CD14-positive monocyte (primary cell): ENCODE results near the gene OSBPL8. TPM values are rescaled to one million over a fixed set of nuclear protein-coding genes. Genes with fewer than 3 reads are reported as not detected.
A peak's percentile ranks its signal among the peaks of the same experiment; 100 is the strongest.

Experiments used
- DNase-seq, 3 donors: peaks; one replicate each; pipeline ENCODE4 v3.0.0-alpha.2; 2011 to 2022
- H2AFZ ChIP-seq: 2 replicates; pipeline ENCODE4 v1.6.0; 2012; ENCODE audit warnings: mild to moderate bottlenecking, low read depth, low read length, inconsistent platforms; ENCODE audit not compliant: insufficient read depth, poor library complexity, severe bottlenecking
- H3K27ac ChIP-seq, 2 donors: 1 replicate in 1 of 2; 2 replicates in 1 of 2; pipeline ENCODE4 v1.5.1; 2012 to 2013; ENCODE audit warnings: low read length in 2 of 2, control low read depth in 1 of 2, inconsistent platforms in 1 of 2, low read depth in 1 of 2, mild to moderate bottlenecking in 1 of 2
- H3K27me3 ChIP-seq, 2 donors: one replicate each; pipeline versions ENCODE4 v1.6.0 to v1.6.1; 2011 to 2013; ENCODE audit warnings: low read length in 2 of 2; ENCODE audit not compliant: control insufficient read depth in 2 of 2, insufficient read depth in 2 of 2
- H3K36me3 ChIP-seq, 2 donors: replicated peaks in 1 of 2; 1 replicate in 1 of 2; 2 replicates in 1 of 2; pipeline versions ENCODE4 v1.5.1 to v1.6.1; 2012 to 2013; ENCODE audit warnings: low read length in 2 of 2, control low read depth in 1 of 2, inconsistent platforms in 1 of 2, mild to moderate bottlenecking in 1 of 2; ENCODE audit not compliant: insufficient read depth in 2 of 2, control insufficient read depth in 1 of 2
- H3K4me1 ChIP-seq, 2 donors: 1 replicate in 1 of 2; 2 replicates in 1 of 2; pipeline versions ENCODE4 v1.5.1 to v1.6.1; 2012 to 2013; ENCODE audit warnings: low read length in 2 of 2, control low read depth in 1 of 2, inconsistent platforms in 1 of 2, mild to moderate bottlenecking in 1 of 2, moderate library complexity in 1 of 2; ENCODE audit not compliant: insufficient read depth in 2 of 2, control insufficient read depth in 1 of 2
- H3K4me2 ChIP-seq: replicated peaks from 2 replicates; pipeline ENCODE3; 2012; ENCODE audit warnings: low read length, moderate library complexity, mild to moderate bottlenecking; ENCODE audit not compliant: poor library complexity, severe bottlenecking; ENCODE audit errors: extremely low read depth
- H3K4me3 ChIP-seq, 3 experiments: fragments of 200-600 bp in 1 of 3; sonication (generic) in 1 of 3; replicated peaks in 1 of 3; 1 replicate in 2 of 3; 2 replicates in 1 of 3; pipeline ENCODE4 v1.5.1; 2011 to 2013; ENCODE audit warnings: low read length in 3 of 3, mild to moderate bottlenecking in 3 of 3, control low read depth in 2 of 3, low read depth in 2 of 3, inconsistent platforms in 1 of 3, moderate library complexity in 1 of 3
- H3K79me2 ChIP-seq: 2 replicates; pipeline ENCODE4 v1.6.0; 2012; ENCODE audit warnings: mild to moderate bottlenecking, control low read depth, inconsistent platforms, low read length, moderate library complexity; ENCODE audit not compliant: insufficient read depth
- H3K9ac ChIP-seq: 2 replicates; pipeline ENCODE4 v1.6.0; 2017; ENCODE audit warnings: low read length, mild to moderate bottlenecking; ENCODE audit not compliant: insufficient read depth, poor library complexity, severe bottlenecking
- H3K9me3 ChIP-seq, 2 donors: replicated peaks in 1 of 2; 1 replicate in 1 of 2; 2 replicates in 1 of 2; pipeline versions ENCODE4 v1.5.1 to v1.6.1; 2012 to 2013; ENCODE audit warnings: low read length in 2 of 2, control low read depth in 1 of 2; ENCODE audit not compliant: control insufficient read depth in 1 of 2, insufficient read depth in 1 of 2
- H4K20me1 ChIP-seq: 2 replicates; pipeline ENCODE4 v1.6.0; 2012; ENCODE audit warnings: mild to moderate bottlenecking, low read length, control low read depth, moderate library complexity; ENCODE audit not compliant: insufficient read depth
- H3K27ac Mint-ChIP-seq, 7 donors: one replicate each; pipeline ENCODE4 v1.8.0; 2020; ENCODE audit warnings: mild to moderate bottlenecking in 7 of 7, mixed read lengths in 7 of 7, moderate library complexity in 6 of 7, inconsistent platforms in 2 of 7
- H3K27me3 Mint-ChIP-seq, 3 donors: one replicate each; pipeline ENCODE4 v1.8.0; 2021 to 2022; ENCODE audit warnings: low read depth in 3 of 3, mild to moderate bottlenecking in 3 of 3, mixed read lengths in 3 of 3, moderate library complexity in 3 of 3, inconsistent platforms in 1 of 3
- H3K36me3 Mint-ChIP-seq, 2 donors: one replicate each; pipeline ENCODE4 v1.8.0; 2020; ENCODE audit warnings: mixed read lengths in 2 of 2, inconsistent platforms in 1 of 2, mild to moderate bottlenecking in 1 of 2
- H3K4me1 Mint-ChIP-seq: one replicate; pipeline ENCODE4 v1.8.0; 2020; ENCODE audit warnings: mild to moderate bottlenecking, mixed read lengths
- H3K4me3 Mint-ChIP-seq, 2 donors: one replicate each; pipeline ENCODE4 v1.8.0; 2020; ENCODE audit warnings: mild to moderate bottlenecking in 2 of 2, mixed read lengths in 2 of 2, moderate library complexity in 1 of 2
- H3K9me3 Mint-ChIP-seq, 7 donors: one replicate each; pipeline ENCODE4 v1.8.0; 2020 to 2022; ENCODE audit warnings: mixed read lengths in 7 of 7, mild to moderate bottlenecking in 6 of 7, moderate library complexity in 6 of 7, inconsistent platforms in 2 of 7
- CTCF ChIP-seq: fragments of 200-600 bp; IDR thresholded peaks from one replicate; pipeline ENCODE4 v1.8.0; 2022; ENCODE audit warnings: antibody characterized with exemption, mild to moderate bottlenecking
- WGBS: methylation state at CpG from one replicate; pipeline ENCODE4 v1.1.5; 2013; ENCODE audit warnings: missing lambda C conversion rate; ENCODE audit not compliant: insufficient coverage; 5-methylcytosine and 5-hydroxymethylcytosine counted together
- intact Hi-C, 2 donors: fragments of 100-400 bp; cut with micrococcal nuclease; formaldehyde crosslinking; loops; one replicate each; pipeline versions ENCODE4 v1.15.0 to v1.15.1; 2023
- polyA plus RNA-seq, 3 donors: library from polyadenylated mRNA; depleted of rRNA in 1 of 3; unstranded in 2 of 3; stranded (reverse) in 1 of 3; fragments of 300-500 nt in 2 of 3; fragments of >200 nt in 1 of 3; fragmentation: Illumina TruSeq in 2 of 3; gene quantifications; 1 replicate in 2 of 3; 2 replicates in 1 of 3; pipeline ENCODE4 v1.2.3, GENCODE V29; 2012 to 2021

The OSBPL8 gene
- polyA plus RNA-seq, 3 donors: 25.3 to 167 (median 147) TPM

GRCh38 chr12:76531056-76531455, 28.5 kb downstream of the OSBPL8 start:
- Mint-ChIP-seq H3K27me3 (no peaks in the 10 kb centered on the region), H3K36me3 (peaks cover 32 to 42% of the 10 kb centered on the region in 2 donors), H3K27ac (peak overlapping the region in 3 of 7 donors; percentile 4 to 79 (median 49)), H3K4me3 (no peak overlapping the region), H3K4me1 (peaks cover 16% of the 10 kb centered on the region), H3K9me3 (peaks cover 0 to 8% (median 2%) of the 10 kb centered on the region in 7 donors)
- no peak for TF ChIP-seq CTCF
- Histone ChIP-seq H3K9ac (no peak overlapping the region), H3K4me1 (no peaks in the 10 kb centered on the region), H3K27ac (peak overlapping the region in 1 of 2 donors; percentile 23), H3K79me2 (peaks cover 96% of the 10 kb centered on the region), H4K20me1 (peaks cover 99% of the 10 kb centered on the region), H3K36me3 (peaks cover 4 to 44% of the 10 kb centered on the region in 2 donors), H3K9me3 (no peaks in the 10 kb centered on the region), H3K4me2 (no peak overlapping the region), H3K4me3 (no peak overlapping the region), H2AFZ (no peak overlapping the region), H3K27me3 (no peaks in the 10 kb centered on the region)
- intact Hi-C loops: no loop called here
- no peak for DNase-seq

GRCh38 chr12:76530516-76530915, 29.1 kb downstream of the OSBPL8 start:
- TF ChIP-seq CTCF: no peak
- H3K4me1 ChIP-seq: no peaks in the 10 kb centered on the region
- H3K79me2 ChIP-seq: peaks cover 95% of the 10 kb centered on the region
- Mint-ChIP-seq H3K4me1 (peaks cover 16% of the 10 kb centered on the region), H3K4me3 (no peak overlapping the region), H3K9me3 (peaks cover 0 to 5% (median under 1%) of the 10 kb centered on the region in 7 donors), H3K27me3 (no peaks in the 10 kb centered on the region), H3K36me3 (peaks cover 27 to 37% of the 10 kb centered on the region in 2 donors), H3K27ac (peak overlapping the region in 1 of 7 donors; percentile 25)
- DNase-seq: no peak
- no peak overlapping the region for H3K9ac ChIP-seq
- no peak overlapping the region for H3K4me3 ChIP-seq
- no peak overlapping the region for H2AFZ ChIP-seq
- intact Hi-C loops: no loop called here
- H3K36me3 ChIP-seq: peaks cover 4 to 39% of the 10 kb centered on the region in 2 donors
- H3K9me3 ChIP-seq: no peaks in the 10 kb centered on the region
- no peaks in the 10 kb centered on the region for H3K27me3 ChIP-seq
- WGBS: no CpG with 5 or more reads among the region's 1 CpG
- peaks cover 99% of the 10 kb centered on the region for H4K20me1 ChIP-seq
- no peak overlapping the region for H3K4me2 ChIP-seq
- no peak overlapping the region for H3K27ac ChIP-seq
